Astrocyte of the cerebellum (primary cell): ENCODE measurements around the gene NFIA.
A peak's percentile ranks its signal among the peaks of the same experiment; 100 is the strongest.

Source experiments
- DNase-seq: peaks from one replicate; pipeline ENCODE4 v3.0.0-alpha.2; 2011; ENCODE audit warnings: low read depth
- H3K4me3 ChIP-seq: 2 replicates; pipeline ENCODE4 v1.5.1; 2011; ENCODE audit warnings: mild to moderate bottlenecking, low read depth, low read length, moderate library complexity
- in situ Hi-C: cut with HindIII; loops from 2 replicates; pipeline ENCODE4 v1.10.0; 2017; ENCODE audit warnings: low sequenced_read_pairs
- TF ChIP-seq, protein P1 (sequence below): IDR thresholded peaks from 2 replicates; pipeline ENCODE4 v1.5.1; 2012; ENCODE audit warnings: low read length, low read depth, moderate library complexity, mild to moderate bottlenecking; ENCODE audit errors: missing control alignments

NFIA gene

DNA sequence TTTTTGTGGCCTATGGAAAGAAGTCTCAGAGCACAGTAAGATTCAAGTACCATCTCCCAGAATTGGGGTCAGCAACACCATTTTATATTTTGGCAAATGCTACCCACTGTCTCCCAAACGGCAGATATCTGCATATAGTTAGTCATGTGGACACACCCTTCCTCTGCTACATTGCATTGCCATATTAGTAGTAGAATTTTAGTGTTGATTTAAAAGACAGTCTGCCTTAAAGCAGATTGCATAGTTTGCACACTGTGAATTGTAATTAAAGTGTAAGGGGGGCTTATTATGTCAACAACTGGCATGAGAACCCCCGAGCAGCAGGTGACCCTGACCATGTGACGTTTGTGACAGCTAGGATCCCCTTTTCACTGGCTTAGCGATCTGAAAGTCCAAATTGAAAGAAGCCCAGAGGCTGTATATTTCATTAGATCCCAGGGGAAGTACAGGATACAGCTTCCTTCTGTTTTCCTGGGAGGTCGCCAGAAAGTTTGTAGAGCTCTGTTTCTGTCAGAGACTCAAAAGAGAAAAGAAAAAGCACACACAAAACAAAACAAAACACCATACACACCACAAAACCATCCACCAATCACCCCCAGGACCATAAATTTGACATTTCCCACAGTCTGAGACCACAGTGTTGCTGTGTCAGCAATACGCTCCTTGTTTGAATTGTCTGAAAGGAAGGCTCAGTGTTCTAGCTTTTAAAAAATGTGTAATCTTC, 172.4 kb downstream of the NFIA start:
- H3K4me3 ChIP-seq, result peak overlapping the region; percentile 11
- TF ChIP-seq, protein P1, sequence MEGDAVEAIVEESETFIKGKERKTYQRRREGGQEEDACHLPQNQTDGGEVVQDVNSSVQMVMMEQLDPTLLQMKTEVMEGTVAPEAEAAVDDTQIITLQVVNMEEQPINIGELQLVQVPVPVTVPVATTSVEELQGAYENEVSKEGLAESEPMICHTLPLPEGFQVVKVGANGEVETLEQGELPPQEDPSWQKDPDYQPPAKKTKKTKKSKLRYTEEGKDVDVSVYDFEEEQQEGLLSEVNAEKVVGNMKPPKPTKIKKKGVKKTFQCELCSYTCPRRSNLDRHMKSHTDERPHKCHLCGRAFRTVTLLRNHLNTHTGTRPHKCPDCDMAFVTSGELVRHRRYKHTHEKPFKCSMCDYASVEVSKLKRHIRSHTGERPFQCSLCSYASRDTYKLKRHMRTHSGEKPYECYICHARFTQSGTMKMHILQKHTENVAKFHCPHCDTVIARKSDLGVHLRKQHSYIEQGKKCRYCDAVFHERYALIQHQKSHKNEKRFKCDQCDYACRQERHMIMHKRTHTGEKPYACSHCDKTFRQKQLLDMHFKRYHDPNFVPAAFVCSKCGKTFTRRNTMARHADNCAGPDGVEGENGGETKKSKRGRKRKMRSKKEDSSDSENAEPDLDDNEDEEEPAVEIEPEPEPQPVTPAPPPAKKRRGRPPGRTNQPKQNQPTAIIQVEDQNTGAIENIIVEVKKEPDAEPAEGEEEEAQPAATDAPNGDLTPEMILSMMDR, result no peak
- peak; percentile 79 for DNase-seq

DNA sequence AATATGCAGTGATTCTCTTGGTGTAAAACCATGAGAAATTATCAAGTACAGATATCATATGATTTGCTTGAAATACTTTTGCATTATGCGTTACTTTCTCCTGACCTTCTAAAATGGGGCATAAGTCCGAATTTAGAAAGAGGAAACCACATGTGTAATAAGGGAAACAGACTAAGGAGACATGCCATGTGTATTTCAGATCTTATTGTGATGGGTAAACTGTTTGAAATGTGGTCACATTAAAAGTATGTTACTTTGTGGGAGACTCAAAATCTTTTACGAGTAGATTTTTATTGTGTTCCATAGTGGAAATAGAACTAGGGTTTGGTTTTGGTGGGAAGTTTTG, 173.0 kb downstream of the NFIA start:
- H3K4me3 ChIP-seq, result no peak overlapping the region
- DNase-seq, result peak; percentile 5
- TF ChIP-seq, protein P1, result no peak
- in situ Hi-C loops, result no loop called here

More for the DNA sequence above, 172.4 kb downstream of the NFIA start:
- in situ Hi-C loops, result no loop called here

DNA sequence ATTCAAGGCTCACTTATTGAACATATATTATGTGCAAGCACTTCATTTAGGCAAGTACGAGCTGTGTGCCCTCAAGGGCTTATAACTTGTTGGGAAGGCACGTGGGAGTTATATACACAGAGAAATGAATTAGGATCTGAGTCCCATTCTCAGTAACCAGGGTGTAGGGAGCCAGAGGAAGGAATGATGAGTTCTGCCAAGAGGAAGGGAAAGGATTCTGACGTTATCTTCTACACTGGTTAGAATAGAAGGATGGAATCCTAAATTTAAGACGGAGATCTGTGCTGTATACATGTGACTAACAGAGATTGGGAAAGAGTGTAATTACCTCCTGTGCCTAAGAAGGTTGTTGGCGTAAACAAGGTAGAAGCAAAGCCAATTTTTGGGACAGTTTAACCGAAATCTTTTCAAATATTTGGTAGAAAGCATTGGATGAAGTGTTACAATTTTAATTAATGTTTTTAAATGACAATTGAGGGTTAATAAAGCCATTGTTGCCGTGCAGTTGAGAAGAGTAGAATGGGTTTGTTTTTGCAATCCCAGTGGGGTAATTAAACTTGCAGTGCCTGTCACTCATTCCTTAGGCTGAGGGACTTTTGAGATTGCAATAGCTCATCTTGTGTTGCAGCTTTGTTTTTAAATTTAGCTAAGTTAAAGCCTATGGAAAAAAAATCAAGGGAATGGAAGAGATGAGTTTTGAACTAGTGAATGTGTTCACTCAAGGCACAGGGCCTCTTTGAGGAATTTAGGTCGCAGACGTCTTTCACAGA, 177.2 kb downstream of the NFIA start:
- in situ Hi-C loops, result no loop called here
- TF ChIP-seq, protein P1, result no peak
- DNase-seq, result no peak
- no peak overlapping the region for H3K4me3 ChIP-seq

DNA sequence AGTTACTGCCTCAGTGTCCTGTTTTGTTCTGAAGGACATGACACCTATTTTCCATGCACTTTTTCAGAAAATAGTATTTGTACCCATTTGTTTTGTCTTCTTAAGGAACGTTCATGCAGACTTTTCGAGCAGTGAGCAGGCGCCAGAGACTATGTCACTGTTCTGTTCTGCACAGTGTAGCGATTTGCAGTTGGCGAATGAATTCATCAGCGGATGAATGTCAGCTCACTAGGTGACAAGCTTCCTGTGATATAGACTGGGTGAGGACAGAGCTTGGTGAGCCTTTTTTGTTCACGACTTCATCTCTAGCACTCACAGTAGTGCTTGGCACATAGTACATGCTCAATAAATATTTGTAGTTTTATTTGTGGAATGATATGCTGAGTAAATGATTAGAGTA, 177.8 kb downstream of the NFIA start:
- no peak overlapping the region for H3K4me3 ChIP-seq
- TF ChIP-seq, protein P1, result no peak
- in situ Hi-C loops, result no loop called here
- no peak for DNase-seq

DNA sequence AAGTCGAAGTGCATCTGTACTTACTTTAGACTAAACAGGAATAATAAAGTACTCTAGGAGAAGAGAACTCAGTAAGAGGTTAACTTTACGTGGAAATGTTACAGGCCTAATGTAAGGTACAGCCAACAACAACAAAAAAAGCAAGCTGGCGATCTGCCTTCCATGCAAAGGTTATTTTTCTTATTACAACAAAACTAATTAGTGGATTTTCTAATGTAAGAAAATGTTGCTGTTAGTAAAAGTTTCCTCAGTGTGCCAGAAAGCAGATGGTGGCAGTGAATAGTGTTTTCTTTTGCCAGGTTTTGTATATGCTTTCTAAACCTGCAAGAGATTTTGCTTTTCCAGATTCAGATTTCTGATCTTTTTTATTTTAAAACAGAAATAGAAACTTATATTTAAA, 179.2 kb downstream of the NFIA start:
- no peak for DNase-seq
- H3K4me3 ChIP-seq, result no peak overlapping the region
- TF ChIP-seq, protein P1, result no peak
- in situ Hi-C loops, result no loop called here

DNA sequence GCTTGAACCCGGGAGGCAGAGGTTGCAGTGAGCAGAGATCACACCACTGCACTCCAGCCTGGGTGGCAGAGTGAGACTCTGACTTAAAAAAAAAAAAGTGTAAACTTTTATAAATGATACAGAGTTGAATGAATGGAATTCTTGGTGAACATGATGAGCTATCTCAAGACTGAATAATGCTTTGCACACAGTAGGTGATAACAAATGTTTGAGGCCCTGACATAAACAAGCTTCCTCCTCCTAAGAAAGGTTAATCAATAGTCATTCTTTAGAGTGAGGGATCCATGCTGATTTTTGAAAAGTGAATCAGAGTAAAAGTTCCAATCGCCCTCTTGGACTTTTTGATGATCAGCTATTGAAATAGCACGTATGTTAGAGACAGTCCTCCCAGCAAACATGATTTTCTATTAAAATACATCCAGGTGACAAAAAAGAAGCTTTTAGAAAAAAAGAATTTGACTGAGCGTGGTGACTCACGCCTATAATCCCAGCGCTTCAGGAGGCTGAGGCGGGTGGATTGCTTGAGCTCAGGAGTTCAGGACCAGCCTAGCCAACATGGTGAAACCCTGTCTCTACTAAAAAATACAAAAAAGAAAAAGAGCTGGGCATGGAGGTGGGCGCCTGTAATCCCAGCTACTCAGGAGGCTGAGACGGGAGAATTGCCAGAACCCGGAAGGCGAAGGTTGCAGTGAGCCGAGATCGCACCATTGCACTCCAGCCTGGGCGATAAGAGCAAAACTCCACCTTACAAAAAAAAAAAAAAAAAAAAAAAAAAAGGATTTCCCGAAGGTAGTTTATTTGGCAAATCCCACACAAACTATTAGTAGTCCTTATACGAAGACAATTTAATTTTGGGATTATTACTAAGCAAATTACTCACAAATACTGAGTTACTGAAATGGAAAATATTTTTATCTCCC, 181.8 kb downstream of the NFIA start:
- no peak for DNase-seq
- H3K4me3 ChIP-seq, result no peak overlapping the region
- TF ChIP-seq, protein P1, result no peak
- in situ Hi-C loops, result no loop called here
